Inferior parietal cortex (tissue), 1 donor: ENCODE measurements around the gene MTA3.
"Not testable (repeated sequence)": the region's sequence is repeated elsewhere in the genome, so short reads cannot be mapped to it uniquely, and the experiment has no call there.

Experiments used
- DNase-seq: peaks from one replicate; pipeline ENCODE4 v3.0.0-alpha.2; 2016; ENCODE audit errors: extremely low spot score

The MTA3 gene

DNA sequence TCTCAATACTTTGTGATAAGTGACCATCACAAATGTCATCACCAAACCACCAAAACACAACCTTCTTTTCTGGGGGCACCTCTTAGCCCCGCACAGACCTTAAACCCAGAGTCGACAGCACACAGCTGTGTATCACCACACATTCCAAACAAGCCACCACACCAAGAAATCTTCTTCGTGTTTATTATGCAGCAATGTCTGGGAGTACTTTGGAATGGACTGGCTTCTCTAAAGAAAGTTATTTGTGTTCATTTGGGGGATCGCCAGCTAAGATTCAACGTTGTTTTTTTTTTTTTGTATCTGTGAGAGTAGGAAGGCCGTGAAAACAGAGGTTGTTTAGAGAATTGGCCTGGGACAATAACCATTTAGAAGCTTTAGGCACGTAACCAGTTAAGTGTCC, 1.1 kb upstream of the MTA3 start:
- no peak for DNase-seq

- DNase-seq = no peak
Measured at GRCh38 chr2:42567806-42568400, 529 bp upstream of the MTA3 start.

- peak; percentile 53 for DNase-seq
Measured at GRCh38 chr2:42569116-42569711, 782 bp downstream of the MTA3 start.

DNA sequence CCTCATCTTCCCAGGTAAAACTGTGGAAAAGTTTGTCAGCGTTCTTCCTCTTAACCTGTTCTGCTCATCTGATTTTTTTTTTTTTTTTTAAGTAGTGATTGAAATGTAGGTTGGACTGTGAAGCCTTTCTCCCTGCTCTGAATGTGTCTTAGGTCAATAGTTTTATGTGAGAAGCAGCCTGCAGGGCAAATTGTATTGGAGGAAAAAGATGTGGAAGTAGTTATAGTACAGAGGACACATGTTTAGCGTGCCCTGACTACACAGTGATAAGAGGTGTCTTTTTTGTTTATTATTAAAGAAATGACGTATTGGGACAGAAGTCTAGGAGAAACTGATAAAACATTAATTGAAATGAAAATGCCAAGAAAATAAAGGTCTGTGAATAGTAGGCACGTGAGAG, 1.5 kb downstream of the MTA3 start:
- DNase-seq = no peak

DNA sequence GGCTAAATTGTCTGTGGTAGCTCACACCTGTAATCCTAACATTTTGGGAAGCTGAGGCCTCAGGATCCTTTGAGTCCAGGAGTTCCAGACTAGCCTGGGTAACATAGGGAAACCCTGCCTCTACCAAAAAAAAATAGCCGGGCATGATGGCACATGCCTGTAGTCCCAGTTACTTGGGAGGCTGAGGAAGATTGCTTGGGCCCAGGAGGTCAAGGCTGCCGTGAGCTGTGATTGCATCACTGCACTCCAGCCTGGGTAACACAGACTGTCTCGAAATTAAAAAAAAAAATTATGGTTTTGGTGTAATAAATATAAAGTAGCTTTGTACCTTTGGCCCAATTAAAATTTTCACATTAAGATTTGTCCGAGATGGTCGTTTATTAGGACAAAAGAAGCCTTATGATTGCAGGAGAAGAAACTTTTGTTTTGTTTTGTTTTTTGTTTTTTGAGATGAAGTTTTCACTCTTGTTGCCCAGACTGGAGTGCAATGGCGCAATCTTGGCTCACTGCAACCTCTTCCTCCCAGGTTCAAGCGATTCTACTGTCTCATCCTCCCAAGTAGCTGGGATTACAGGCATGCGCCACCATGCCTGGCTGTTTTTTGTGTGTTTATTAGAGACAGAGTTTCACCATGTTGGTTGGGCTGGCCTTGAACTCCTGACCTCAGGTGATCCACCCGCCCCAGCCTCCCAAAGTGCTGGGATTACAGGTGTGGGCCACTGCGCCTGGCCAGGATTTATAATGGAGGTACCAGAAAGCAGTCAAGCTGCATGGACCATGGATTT, 4.1 kb downstream of the MTA3 start:
- no peak for DNase-seq

DNA sequence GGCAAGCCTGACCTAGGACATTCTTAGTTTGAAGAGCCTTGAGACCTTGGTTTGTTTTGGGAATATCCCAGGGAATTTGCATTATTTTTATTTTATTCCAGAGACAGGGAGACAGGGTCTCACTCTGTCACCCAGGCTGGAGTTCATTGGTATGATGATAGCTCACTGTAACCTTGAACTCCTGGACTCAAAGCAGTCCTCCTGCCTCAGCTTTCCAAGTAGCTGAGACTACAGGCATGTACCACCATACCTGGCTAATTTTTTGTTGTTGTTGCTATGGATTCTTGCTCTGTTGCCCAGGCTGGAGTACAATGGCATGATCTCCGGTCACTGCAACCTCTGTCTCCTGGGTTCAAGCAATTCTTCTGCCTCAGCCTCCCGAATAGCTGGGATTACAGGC, 4.8 kb downstream of the MTA3 start:
- DNase-seq = no peak

DNA sequence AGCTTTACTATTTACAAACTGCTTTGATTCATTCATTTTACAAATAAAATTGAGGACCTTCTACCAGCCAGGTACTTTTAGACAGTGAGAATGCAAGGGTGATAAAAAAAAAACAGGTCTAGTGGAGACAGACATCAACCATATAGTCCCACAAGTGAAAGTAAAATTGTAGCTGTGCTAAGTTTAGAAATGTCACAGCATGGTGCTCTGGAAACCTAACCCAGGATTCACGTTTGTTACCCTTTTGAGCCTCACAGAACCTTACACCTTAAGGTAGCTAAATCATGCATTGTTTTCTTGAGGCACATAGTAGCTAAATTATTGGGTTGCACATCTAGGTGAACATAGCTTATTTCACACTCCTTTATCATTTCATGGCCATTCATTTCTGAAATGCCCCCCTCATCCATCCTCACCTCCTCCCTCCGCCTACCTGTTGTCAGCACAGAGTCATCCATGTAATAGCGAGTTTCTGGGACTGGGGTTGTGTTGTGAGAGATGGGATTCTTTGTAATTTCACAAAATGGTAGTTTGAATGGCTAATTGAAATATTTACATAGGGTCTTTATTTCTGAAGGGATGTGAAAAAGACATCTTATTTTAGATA, 7.1 kb downstream of the MTA3 start:
- DNase-seq = no peak

DNA sequence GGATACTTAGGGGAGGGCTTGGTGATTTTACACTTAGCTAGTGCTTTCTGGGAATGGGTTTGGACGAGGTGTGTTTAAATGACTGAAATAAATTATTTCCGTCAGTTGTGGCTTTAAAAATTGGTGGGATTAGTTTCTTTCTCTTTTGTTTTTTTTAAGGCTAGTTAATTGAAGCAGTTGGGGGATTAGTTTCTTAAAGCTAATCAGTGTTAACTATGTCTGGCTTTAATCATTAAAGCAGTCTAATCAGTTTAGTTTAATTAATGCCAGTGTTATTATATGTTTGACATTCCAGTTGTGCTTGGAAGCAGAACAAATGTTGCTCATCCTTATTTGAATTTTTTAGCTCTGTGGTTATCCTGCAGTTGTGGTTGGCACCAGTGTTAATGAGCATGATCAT, 10.2 kb downstream of the MTA3 start:
- no peak for DNase-seq

- DNase-seq = no peak
Measured at GRCh38 chr2:42581257-42581656, 12.8 kb downstream of the MTA3 start.

GRCh38 chr2:42584628-42585027, 16.2 kb downstream of the MTA3 start:
- not testable (repeated sequence) for DNase-seq

DNA sequence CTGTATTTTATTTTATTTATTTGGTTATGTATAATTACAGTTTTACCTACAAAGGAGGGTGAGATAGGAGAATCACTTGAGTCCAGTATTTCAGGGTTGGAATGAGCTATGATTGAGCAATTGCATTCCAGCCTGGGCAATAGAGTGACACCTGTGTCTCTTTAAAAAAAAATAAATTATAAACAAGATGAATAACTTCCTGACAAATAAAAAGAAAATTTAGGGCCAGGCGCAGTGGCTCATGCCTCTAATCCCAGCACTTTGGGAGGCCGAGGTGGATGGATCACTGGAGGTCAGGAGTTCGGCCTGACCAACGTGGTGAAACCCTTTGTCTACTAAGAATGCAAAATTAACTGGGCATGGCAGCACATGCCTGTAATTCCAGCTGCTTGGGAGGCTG, 17.3 kb downstream of the MTA3 start:
- no peak for DNase-seq

DNA sequence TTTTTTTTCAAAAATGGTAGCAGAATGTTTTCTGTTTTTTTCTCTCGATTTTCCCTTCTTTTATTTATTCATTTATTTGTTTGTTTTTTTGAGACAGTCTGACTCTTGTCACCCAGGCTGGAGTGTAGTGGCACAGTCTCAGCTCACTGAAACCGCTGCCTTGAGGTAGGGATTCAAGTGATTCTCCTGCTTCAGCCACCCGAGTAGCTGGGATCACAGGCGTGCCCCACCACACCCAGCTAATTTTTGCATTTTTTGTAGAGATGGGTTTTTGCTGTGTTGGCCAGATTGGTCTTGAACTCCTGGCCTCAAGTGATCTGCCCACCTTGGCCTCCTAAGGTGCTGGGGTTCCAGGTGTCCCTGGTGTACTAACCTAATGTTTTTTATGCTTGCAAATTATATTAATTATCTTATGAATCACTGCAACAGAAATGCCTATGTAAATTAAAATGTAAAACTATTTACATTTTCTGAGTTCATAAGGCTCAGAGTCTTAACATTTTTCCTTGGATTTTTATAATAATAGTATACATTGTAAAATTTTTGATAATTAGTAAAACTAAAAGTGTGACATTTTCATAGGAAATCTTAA, 19.2 kb downstream of the MTA3 start:
- no peak for DNase-seq

DNA sequence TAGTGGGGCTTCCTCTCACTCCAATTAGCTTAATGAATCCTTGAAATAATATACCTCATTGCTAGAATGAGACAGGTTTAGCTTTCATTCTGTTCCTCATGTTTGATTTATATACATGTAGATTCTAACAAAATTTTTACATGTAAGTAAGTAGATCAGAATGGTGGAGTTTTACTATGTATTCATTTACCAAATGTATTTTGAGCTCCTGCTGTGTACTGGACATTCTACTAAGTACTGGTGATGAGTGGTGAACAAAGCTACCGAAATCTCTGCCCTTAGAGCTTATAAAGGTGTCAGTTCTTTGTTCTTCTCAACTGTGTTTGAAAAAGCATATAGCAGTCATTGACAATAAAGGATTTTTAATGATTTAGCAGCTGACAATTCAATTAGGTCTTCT, 19.7 kb downstream of the MTA3 start:
- DNase-seq = no peak

DNA sequence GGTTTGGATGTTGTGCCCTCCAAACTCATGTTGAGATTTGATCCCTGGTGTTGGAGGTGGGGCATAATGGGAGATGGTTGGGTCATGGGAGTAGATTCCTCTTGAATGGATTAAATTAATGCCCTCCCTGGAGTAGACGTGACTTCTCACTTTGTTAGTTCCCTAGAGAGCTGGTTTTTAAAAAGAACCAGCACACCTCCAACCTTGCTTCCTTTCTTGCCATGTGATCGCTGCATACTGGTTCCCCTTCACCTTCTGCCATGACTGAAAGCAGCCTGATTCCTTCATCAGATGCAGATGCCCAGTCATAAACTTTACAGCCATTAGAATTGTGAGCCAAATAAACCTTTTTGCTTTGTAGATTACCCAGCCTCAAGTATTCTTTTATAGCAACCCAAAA, 21.7 kb downstream of the MTA3 start:
- no peak for DNase-seq

DNA sequence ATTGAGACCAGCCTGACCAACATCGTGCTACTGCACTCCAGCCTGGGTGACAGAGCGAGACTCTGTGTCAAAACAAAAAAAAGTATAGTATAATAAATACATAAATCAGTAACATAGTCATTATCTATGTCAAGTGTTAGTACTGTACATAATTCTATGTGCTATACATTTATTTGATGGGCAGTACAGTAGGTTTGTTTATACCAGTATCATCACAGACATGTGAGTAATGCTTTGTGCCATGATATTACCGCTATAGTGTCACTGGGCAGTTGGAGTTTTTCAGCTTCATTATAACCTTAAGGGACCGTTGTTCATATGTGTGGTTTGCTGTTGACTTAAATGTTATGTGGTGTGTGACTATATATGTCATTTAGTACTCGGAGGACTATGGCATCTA, 24.9 kb downstream of the MTA3 start:
- DNase-seq = no peak

GRCh38 chr2:42598656-42599055, 30.2 kb downstream of the MTA3 start:
- no peak for DNase-seq

GRCh38 chr2:42601076-42601475, 32.6 kb downstream of the MTA3 start:
- DNase-seq = no peak

DNA sequence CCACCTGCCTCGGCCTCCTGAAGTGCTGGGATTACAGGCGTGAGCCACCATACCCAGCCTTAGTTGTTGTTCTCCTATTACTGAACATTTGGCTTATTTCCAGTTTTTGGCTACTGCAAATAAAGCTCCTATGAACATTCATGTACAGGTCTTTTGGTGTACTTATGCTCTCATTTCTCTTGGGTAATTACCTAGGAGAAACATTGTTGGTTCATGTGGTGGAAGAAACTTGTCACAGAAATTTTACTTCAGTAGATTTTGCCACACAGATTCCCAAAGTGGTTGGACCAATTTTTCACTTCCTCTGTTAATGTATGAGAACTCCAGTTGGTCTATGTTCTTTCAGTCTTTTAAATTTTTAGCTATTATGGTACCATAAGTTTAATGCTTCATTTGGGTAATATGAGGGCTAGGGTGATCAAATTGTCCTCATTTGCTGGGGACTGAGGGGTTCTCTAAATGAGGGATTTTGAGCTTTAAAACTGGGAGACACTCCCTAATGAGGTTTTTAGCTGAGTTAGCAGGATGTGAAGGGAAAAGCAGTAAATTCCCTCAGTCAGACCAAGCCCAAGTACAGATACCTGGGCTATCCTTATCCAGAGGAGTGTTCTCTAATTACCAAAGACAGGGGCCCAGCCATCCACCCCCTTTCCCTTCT, 33.9 kb downstream of the MTA3 start:
- no peak for DNase-seq

GRCh38 chr2:42602876-42603219, 34.4 kb downstream of the MTA3 start:
- DNase-seq = no peak

- DNase-seq = not testable (repeated sequence)
Measured at GRCh38 chr2:42604341-42604867, 36.0 kb downstream of the MTA3 start.

DNA sequence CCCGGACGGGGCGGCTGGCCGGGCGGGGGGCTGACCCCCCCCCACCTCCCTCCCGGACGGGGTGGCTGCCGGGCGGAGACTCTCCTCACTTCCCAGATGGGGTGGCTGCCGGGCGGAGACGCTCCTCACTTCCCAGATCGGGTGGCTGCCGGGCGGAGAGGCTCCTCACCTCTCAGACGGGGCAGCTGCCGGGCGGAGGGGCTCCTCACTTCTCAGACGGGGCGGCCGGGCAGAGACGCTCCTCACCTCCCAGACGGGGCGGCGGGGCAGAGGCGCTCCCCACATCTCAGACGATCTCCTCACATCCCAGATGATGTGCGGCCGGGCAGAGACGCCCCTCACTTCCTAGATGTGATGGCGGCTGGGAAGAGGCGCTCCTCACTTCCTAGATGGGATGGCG, 37.7 kb downstream of the MTA3 start:
- not testable (repeated sequence) for DNase-seq
